SK-MEL-5 (cell line): Measurements from ENCODE around the gene S1PR2. TPM values are rescaled to one million over a fixed set of nuclear protein-coding genes. Genes with fewer than 3 reads are reported as not detected.

Experiments used
- DNase-seq: peaks from one replicate; pipeline ENCODE4 v3.0.0-alpha.2; 2016; ENCODE audit warnings: low read depth, low spot score
- in situ Hi-C: cut with HindIII; loops from 2 replicates; pipeline ENCODE4 v1.10.0; 2016; ENCODE audit warnings: low sequenced_read_pairs, high pct_unique_total_duplicates, low pct_unique_long_range_greater_than_20kb
- total RNA-seq: library from RNA; depleted of rRNA; stranded (reverse); fragments of >200 nt; shearing (Covaris generic); gene quantifications from 2 replicates; pipeline ENCODE4 v1.2.3, GENCODE V29; 2014

The S1PR2 gene
- total RNA-seq, 1 experiment from 2014 or later, result 4.9 TPM

DNA sequence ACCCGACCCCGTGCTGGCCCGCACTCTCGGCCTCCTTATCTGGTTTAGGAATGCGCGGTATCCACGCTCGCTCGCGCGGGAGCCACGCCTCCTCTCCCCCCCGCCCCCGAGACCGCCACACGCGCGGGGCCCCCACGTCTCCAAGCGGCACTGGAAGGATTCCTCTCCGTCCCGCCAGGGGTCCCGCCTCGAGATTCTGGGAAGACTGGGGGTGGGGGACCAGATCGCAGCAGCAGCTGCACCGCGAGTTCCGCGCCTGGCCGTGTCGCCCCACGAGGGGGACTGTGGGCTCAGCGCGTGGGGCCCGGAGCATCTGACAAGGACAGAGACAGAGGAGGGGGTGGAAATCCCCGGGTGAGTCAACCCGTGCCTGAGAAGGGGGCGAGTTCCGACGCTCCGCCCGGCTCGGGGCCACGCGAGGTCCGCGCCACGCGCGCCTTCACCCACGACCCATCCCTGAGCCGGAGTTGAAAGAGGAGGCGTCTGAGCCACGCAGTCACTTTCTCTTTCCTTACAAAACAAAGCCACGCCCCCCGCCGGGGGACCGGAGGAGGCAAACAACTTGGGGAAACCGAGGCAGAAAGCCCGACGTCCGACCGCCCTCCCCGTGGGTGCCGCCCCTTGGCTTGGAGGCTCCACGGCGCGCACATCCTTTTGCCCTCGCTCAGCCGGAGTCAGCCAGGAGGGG, 814 bp downstream of the S1PR2 start:
- in situ Hi-C loops, result no loop called here
- DNase-seq, result no peak

DNA sequence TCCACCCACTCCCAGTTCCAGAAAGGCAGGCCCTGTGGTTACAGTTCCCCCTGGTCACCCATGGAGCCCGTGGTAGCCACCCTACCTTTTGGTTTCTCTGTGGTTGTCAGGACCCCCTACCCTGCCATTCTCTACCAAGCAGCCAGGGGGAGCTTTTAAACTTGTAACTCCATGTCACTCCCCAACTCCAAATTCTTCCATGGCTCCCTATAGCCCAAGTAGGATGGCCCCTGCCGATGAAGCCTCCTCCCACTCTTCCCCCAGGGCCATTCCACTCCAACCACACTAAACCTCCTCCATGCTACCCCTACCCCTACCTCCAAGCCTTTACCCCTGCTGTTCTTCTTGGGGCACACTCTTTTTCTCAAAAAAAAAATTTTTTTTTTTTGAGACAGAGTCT, 2.2 kb downstream of the S1PR2 start:
- in situ Hi-C loops, result no loop called here
- peak; percentile 58 for DNase-seq

- DNase-seq, result no peak
- in situ Hi-C loops, result no loop called here
Observed at GRCh38 chr19:10228393-10228792, 2.7 kb downstream of the S1PR2 start.

DNA sequence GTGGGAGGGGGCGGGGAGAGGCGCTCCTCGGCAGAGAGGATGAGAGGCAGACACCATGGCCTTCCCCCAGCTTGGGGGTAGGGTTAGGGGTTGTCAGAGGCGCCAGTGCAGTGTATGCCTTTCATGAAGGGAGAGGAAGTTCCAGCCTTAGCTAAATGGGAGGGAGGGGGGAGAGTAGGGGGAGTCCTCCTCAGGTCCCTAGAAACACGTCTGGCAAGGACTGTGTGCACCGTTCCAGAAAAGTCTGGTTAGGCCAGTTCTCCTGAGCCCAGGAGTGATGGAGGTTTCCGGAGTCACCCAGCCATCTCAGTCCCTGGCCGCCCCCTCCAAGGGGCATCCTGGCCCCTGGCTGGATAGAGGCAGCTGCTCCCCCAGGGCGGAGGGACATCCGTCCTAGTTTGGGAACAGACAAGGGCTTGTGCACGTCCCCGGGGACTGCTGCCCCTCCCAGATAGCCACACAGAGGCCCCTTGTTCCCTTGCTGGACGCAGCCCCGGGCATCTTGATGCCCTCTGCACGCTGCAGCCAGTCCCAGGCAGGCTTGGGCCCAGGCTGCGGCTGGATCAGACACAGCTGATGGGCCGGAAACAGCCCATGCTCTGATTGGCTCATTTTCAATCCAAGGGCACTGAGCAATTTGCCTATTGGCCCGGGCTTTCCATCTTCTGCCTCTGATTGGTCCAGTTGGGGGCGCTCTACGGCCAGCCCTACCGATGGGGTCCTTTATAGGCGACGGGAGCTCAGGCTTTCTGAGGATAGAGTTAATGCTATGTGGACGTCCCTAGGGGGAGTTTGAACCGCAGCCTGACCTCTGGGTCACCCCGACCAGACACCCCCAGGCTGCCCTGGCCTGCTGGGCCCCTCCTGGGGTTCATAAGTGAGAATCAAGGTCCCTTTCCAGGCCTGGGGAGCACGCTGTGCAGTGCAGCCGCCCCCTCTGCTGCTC, 3.8 kb downstream of the S1PR2 start:
- in situ Hi-C loops, result no loop called here
- peak; percentile 84 for DNase-seq

DNA sequence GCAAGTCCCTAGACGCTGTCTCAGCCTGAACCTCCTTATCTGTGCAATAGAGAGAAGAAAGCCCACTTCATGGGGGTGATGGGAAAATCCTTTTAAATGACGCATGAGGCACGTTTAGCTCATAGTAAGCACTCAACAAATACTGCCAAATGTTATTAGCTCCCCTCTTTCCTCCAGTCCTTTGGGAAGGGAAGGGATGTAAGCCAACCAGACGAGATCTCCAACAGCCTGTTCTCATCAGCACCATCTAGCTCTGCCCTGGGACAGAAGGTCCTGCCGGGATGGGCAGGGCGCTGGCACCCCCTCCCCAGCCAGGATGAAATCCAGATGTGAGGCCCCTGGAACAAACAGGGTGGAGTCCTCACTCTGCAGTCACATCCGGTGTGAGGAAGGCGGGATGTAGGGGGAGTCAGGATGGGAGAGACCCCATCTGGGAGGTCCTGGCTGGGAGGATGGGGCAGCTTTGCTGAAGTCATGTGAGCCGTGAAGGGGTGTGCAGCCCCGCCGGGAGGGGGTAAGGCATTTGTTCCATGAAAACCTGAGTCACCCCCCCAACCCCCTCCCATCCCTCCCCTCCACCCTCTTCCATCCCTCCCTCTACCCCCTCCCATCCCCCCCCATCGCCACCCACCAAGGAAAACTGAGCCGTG, 4.6 kb downstream of the S1PR2 start:
- DNase-seq, result no peak
- in situ Hi-C loops, result no loop called here

DNA sequence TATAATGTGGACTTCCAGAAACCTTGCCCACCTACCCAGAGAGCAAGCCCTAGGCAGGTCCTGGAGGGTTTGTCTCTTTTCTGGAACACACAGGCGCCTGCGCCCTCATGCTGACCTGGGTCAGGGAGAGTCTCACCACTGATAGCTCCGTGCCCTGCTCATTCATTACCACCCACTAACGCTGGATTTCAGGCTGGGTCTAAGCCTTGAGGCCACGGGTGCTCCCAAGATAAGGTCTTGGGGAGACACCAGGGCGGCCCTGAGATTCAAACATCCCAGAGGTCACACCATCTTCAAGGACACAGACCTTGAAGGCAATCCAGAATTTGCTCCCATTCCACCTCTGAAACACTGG, 5.1 kb downstream of the S1PR2 start:
- in situ Hi-C loops, result no loop called here
- DNase-seq, result no peak

- in situ Hi-C loops, result no loop called here
- no peak for DNase-seq
Observed at GRCh38 chr19:10224337-10224736, 6.8 kb downstream of the S1PR2 start.

DNA sequence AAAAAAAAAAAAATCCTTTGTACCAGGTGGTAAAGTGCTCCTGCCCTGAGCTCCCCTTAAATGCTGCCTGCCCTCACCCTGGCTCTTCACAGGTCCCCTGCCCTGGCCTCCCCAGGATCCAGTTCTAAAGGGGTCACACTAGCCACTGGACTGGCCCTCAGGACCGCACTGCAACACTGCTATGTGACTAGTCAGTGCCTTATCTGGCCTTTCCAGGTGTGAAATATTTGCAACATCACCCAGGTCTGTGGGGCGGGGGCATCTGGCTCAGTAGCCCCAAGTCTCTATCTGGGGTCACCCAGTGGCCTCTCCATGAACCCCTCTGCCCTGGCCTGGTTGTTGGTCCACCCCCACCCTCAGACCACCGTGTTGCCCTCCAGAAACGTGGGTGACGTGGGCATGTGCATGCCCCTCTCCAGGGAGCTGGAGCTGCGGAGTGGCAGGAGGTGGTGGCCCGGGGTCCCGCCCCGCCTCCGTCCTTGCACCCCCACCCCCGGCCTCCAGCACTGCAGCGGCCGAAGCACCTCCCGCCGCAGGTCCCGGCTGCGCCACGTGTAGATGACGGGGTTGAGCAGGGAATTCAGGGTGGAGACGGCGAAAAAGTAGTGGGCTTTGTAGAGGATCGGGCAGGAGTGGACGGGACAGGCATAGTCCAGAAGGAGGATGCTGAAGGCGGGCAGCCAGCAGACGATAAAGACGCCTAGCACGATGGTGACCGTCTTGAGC, 7.5 kb downstream of the S1PR2 start:
- in situ Hi-C loops, result no loop called here
- DNase-seq, result no peak

GRCh38 chr19:10222201-10222890, 8.8 kb downstream of the S1PR2 start:
- in situ Hi-C loops, result no loop called here
- DNase-seq, result no peak

- no peak for DNase-seq
- in situ Hi-C loops, result no loop called here
Observed at GRCh38 chr19:10220695-10221094, 10.4 kb downstream of the S1PR2 start.

- in situ Hi-C loops, result no loop called here
- peak; percentile 47 for DNase-seq
Observed at GRCh38 chr19:10219678-10220077, 11.5 kb downstream of the S1PR2 start.

DNA sequence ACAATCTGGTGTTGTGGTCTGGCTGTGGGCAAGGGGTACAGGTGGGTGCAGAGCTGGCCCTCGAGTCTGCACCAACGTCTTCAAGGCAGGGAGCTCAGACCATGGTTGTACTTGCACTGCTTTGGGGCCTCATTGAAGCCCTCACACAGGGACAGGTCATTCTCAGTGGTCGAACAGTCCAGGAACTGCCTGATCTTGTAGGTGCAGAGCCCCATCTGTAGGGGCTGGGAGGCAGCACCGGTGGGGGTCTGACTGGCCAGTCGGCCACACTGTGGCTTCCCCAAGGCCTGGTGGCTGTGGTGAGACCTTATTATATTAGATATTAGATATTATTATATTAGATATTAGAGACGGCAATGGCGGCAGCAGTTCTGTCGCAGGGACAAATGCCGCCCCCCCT, 14.0 kb downstream of the S1PR2 start:
- no peak for DNase-seq
- in situ Hi-C loops, result no loop called here

DNA sequence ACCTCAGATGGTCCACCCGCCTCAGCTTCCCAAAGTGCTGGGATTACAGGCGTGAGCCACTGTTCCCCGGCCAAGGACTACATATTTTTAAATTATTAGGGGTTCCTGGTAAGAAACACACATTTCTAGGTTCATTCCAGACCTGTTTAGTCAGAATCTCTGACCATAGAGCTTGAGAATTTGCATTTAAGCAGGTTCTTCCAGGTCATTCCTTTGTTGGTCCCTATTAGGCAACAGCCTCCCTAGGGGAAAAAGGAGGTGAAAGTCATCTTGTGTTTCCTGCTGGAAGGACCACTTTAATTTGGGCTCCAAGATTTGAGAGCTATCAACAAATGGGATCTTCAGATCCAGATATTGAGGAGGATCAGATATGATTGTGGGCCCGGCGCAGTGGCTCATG, 16.3 kb downstream of the S1PR2 start:
- DNase-seq, result no peak
- in situ Hi-C loops, result no loop called here

DNA sequence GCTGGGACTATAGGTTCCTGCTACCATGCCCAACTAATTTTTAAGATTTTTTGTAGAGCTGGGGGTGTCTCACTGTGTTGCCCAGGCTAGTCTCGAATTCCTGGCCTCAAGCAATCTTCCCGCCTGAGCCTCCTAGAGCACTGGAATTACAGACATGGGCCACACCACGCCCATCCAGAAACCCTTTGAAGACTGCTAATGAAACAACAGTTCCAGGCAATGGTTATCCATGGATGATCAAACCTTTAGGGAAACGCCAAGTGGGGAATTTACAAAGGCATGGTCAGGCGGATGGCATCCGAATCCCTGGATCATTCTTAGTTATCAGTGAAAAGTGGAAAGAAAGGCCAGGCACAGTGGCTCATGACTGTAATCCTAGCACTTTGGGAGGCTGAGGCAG, 19.4 kb downstream of the S1PR2 start:
- no peak for DNase-seq
- in situ Hi-C loops, result no loop called here

- no peak for DNase-seq
- in situ Hi-C loops, result no loop called here
Observed at GRCh38 chr19:10211061-10211460, 20.1 kb downstream of the S1PR2 start.

- DNase-seq, result no peak
- in situ Hi-C loops, result no loop called here
Observed at GRCh38 chr19:10209315-10209714, 21.8 kb downstream of the S1PR2 start.

- in situ Hi-C loops, result no loop called here
- DNase-seq, result no peak
Observed at GRCh38 chr19:10207026-10207425, 24.1 kb downstream of the S1PR2 start.
